Smooth muscle cell (in vitro differentiated cells): ENCODE results near the gene DVL1. TPM values are rescaled to one million over a fixed set of nuclear protein-coding genes. Genes with fewer than 3 reads are reported as not detected.

ENCODE experiments used
- DNase-seq: peaks from one replicate; lab custom pipeline; 2025; ENCODE audit not compliant: unreplicated experiment; lab: John Stamatoyannopoulos, UW
- H2AFZ ChIP-seq: fragments of 200-600 bp; sonication (generic); 2 replicates; pipeline ENCODE4 v1.6.0; 2016; ENCODE audit warnings: antibody characterized with exemption, low read depth, mild to moderate bottlenecking
- H3F3A ChIP-seq: fragments of 200-600 bp; sonication (generic); 2 replicates; pipeline ENCODE4 v1.6.0; 2017; ENCODE audit warnings: antibody characterized with exemption, low read depth
- H3K27ac ChIP-seq: fragments of 200-600 bp; sonication (generic); 2 replicates; pipeline ENCODE4 v1.5.1; 2016; ENCODE audit warnings: low read depth, mild to moderate bottlenecking
- H3K27me3 ChIP-seq: fragments of 200-600 bp; sonication (generic); 2 replicates; pipeline ENCODE4 v1.6.1; 2016; ENCODE audit warnings: low read depth, mild to moderate bottlenecking
- H3K36me3 ChIP-seq: fragments of 200-600 bp; sonication (generic); 2 replicates; pipeline ENCODE4 v1.5.1; 2016; ENCODE audit warnings: low read depth
- H3K4me1 ChIP-seq: fragments of 200-600 bp; sonication (generic); 2 replicates; pipeline ENCODE4 v1.5.1; 2016; ENCODE audit warnings: low read depth
- H3K4me2 ChIP-seq: fragments of 200-600 bp; sonication (generic); 2 replicates; pipeline ENCODE4 v1.6.0; 2016; ENCODE audit warnings: mild to moderate bottlenecking
- H3K4me3 ChIP-seq: fragments of 200-600 bp; sonication (generic); 2 replicates; pipeline ENCODE4 v1.5.1; 2016; ENCODE audit warnings: mild to moderate bottlenecking
- H3K79me2 ChIP-seq: fragments of 200-600 bp; sonication (generic); 2 replicates; pipeline ENCODE4 v1.6.0; 2016; ENCODE audit warnings: low read depth, mild to moderate bottlenecking
- H3K9ac ChIP-seq: fragments of 200-600 bp; sonication (generic); 2 replicates; pipeline ENCODE4 v1.6.0; 2016; ENCODE audit warnings: low read depth
- H3K9me3 ChIP-seq: fragments of 200-600 bp; sonication (generic); replicated peaks from 2 replicates; pipeline ENCODE4 v1.5.1; 2016; ENCODE audit warnings: low read depth
- H4K20me1 ChIP-seq: fragments of 200-600 bp; sonication (generic); 2 replicates; pipeline ENCODE4 v1.6.0; 2016; ENCODE audit warnings: low read depth
- CTCF ChIP-seq: fragments of 200-600 bp; sonication (generic); IDR thresholded peaks from 2 replicates; pipeline ENCODE4 v1.5.1; 2017; ENCODE audit warnings: borderline replicate concordance, mild to moderate bottlenecking, antibody characterized with exemption; ENCODE audit not compliant: insufficient read depth, poor library complexity, severe bottlenecking
- WGBS: methylation state at CpG from one replicate; pipeline ENCODE4 v1.1.7; 2016; ENCODE audit warnings: low lambda C conversion rate; 5-methylcytosine and 5-hydroxymethylcytosine counted together
- polyA plus RNA-seq: library from polyadenylated mRNA; unstranded; fragments of >200 nt; fragmentation: Nextera tagmentation; extraction: Ambion mirVana; gene quantifications from 2 replicates; pipeline ENCODE4 v1.2.1, GENCODE V29; 2016
- total RNA-seq: library from RNA; depleted of rRNA; stranded (reverse); fragments of >200 nt; gene quantifications from 2 replicates; pipeline ENCODE4 v1.2.3, GENCODE V29; 2014

DVL1 gene
- total and polyA plus RNA-seq, 2 experiments from 2014 or later, result 28.5 to 28.7 TPM

GRCh38 chr1:1296070-1297061 is 52.9 kb downstream of the DVL1 start:
- WGBS, result 96% methylated on average over 54 of the region's 62 CpGs
- Histone ChIP-seq H3K4me3 (no peak overlapping the region), H3K9me3 (no peaks in the 10 kb centered on the region), H3K9ac (no peak overlapping the region), H3K27me3 (no peaks in the 10 kb centered on the region), H4K20me1 (peaks cover 35% of the 10 kb centered on the region), H3K27ac (no peak overlapping the region), H3K4me1 (no peaks in the 10 kb centered on the region), H2AFZ (no peak overlapping the region), H3K4me2 (no peak overlapping the region), H3F3A (no peaks in the 10 kb centered on the region), H3K79me2 (no peaks in the 10 kb centered on the region), H3K36me3 (no peaks in the 10 kb centered on the region)
- no peak for DNase-seq
- TF ChIP-seq CTCF, result no peak

- Histone ChIP-seq H3F3A (no peaks in the 10 kb centered on the region), H3K4me1 (no peaks in the 10 kb centered on the region), H4K20me1 (peaks cover 25% of the 10 kb centered on the region), H3K4me2 (no peak overlapping the region), H3K27me3 (no peaks in the 10 kb centered on the region), H3K9me3 (no peaks in the 10 kb centered on the region), H3K9ac (no peak overlapping the region), H2AFZ (no peak overlapping the region), H3K36me3 (no peaks in the 10 kb centered on the region), H3K27ac (no peak overlapping the region), H3K79me2 (no peaks in the 10 kb centered on the region), H3K4me3 (no peak overlapping the region)
- no peak for DNase-seq
- no peak for TF ChIP-seq CTCF
- 96% methylated on average over 30 of the region's 35 CpGs for WGBS
Measured at GRCh38 chr1:1295154-1295923, 53.9 kb downstream of the DVL1 start.

GRCh38 chr1:1294250-1294890 is 54.8 kb downstream of the DVL1 start:
- Histone ChIP-seq H3K4me3 (no peak overlapping the region), H3F3A (no peaks in the 10 kb centered on the region), H3K9me3 (no peaks in the 10 kb centered on the region), H4K20me1 (peaks cover 15% of the 10 kb centered on the region), H3K36me3 (no peaks in the 10 kb centered on the region), H2AFZ (no peak overlapping the region), H3K27me3 (no peaks in the 10 kb centered on the region), H3K27ac (no peak overlapping the region), H3K79me2 (no peaks in the 10 kb centered on the region), H3K4me1 (no peaks in the 10 kb centered on the region), H3K4me2 (no peak overlapping the region), H3K9ac (no peak overlapping the region)
- 94% methylated on average over 56 of the region's 58 CpGs for WGBS
- no peak for TF ChIP-seq CTCF
- DNase-seq, result no peak
